Neural cell (in vitro differentiated cells): ENCODE measurements around the gene RPL14. TPM values are rescaled to one million over a fixed set of nuclear protein-coding genes. Genes with fewer than 3 reads are reported as not detected.

Experiments used
- H2AFZ ChIP-seq: fragments of 200-600, 300-800 bp; sonication (generic), shearing (Covaris generic); 2 replicates; pipeline ENCODE4 v1.6.0; 2014; ENCODE audit warnings: low read depth, mild to moderate bottlenecking, antibody characterized with exemption, low read length, moderate library complexity
- H3F3A ChIP-seq: fragments of 200-600 bp; shearing (Covaris generic); 2 replicates; pipeline ENCODE4 v1.6.1; 2016; ENCODE audit warnings: mild to moderate bottlenecking, moderate library complexity, mixed read lengths, antibody characterized with exemption, low read length; ENCODE audit not compliant: insufficient read depth, poor library complexity, severe bottlenecking
- H3K27ac ChIP-seq: fragments of 200-600, 300-800 bp; sonication (generic), shearing (Covaris generic); 2 replicates; pipeline ENCODE4 v1.5.1; 2014; ENCODE audit warnings: mild to moderate bottlenecking, low read length, moderate library complexity
- H3K27me3 ChIP-seq: fragments of 300-800, 200-600 bp; sonication (generic), shearing (Covaris generic); 2 replicates; pipeline ENCODE4 v1.6.0; 2014; ENCODE audit warnings: mild to moderate bottlenecking, low read depth, low read length, moderate library complexity; ENCODE audit not compliant: insufficient read depth
- H3K36me3 ChIP-seq: fragments of 300-800, 200-600 bp; sonication (generic), shearing (Covaris generic); 2 replicates; pipeline ENCODE4 v1.5.1; 2014; ENCODE audit warnings: mild to moderate bottlenecking, antibody characterized with exemption, low read length, moderate library complexity; ENCODE audit not compliant: insufficient read depth
- H3K4me2 ChIP-seq: fragments of 300-800, 200-600 bp; sonication (generic), shearing (Covaris generic); 2 replicates; pipeline ENCODE4 v1.6.0; 2014; ENCODE audit warnings: mild to moderate bottlenecking, low read length
- H3K4me3 ChIP-seq: fragments of 300-800, 200-600 bp; sonication (generic), shearing (Covaris generic); 2 replicates; pipeline ENCODE4 v1.5.1; 2014; ENCODE audit warnings: mild to moderate bottlenecking, low read length, moderate library complexity
- H3K79me2 ChIP-seq: fragments of 200-600 bp; shearing (Covaris generic); replicated peaks from 2 replicates; pipeline ENCODE4 v1.6.0; 2014; ENCODE audit warnings: mild to moderate bottlenecking, low read length, moderate library complexity; ENCODE audit not compliant: insufficient read depth
- H3K9ac ChIP-seq: fragments of 300-800, 200-600 bp; sonication (generic), shearing (Covaris generic); 2 replicates; pipeline ENCODE4 v1.6.1; 2016; ENCODE audit warnings: mild to moderate bottlenecking, low read length, mixed read lengths
- H3K9me2 ChIP-seq: fragments of 200-600 bp; shearing (Covaris generic); 2 replicates; pipeline ENCODE4 v1.6.1; 2016; ENCODE audit warnings: mild to moderate bottlenecking, low read length, mixed read lengths; ENCODE audit not compliant: insufficient read depth
- H3K9me3 ChIP-seq: fragments of 200-600, 300-800 bp; sonication (generic), shearing (Covaris generic); 2 replicates; pipeline ENCODE4 v1.6.1; 2016; ENCODE audit warnings: mild to moderate bottlenecking, mixed run types, low read length, moderate library complexity, mixed read lengths
- H4K20me1 ChIP-seq: fragments of 200-600 bp; shearing (Covaris generic); 2 replicates; pipeline ENCODE4 v1.6.1; 2016; ENCODE audit warnings: mild to moderate bottlenecking, mixed run types; ENCODE audit not compliant: insufficient read depth
- CTCF ChIP-seq: fragments of 450-650 bp; IDR thresholded peaks from 2 replicates; pipeline ENCODE4 v1.5.1; 2014; ENCODE audit warnings: antibody characterized with exemption, mild to moderate bottlenecking, moderate library complexity; ENCODE audit not compliant: poor library complexity, severe bottlenecking
- EP300 ChIP-seq: fragments of 450-650 bp; conservative IDR thresholded peaks from 2 replicates; pipeline ENCODE4 v1.6.1; 2014; ENCODE audit warnings: antibody characterized with exemption, mild to moderate bottlenecking, moderate library complexity; ENCODE audit not compliant: poor library complexity, severe bottlenecking
- EZH2 ChIP-seq: fragments of 200-600, 300-800 bp; shearing (Covaris generic), sonication (generic); IDR thresholded peaks from 2 replicates; pipeline ENCODE4 v1.6.1; 2014; ENCODE audit warnings: antibody characterized with exemption, low read length, borderline replicate concordance, mild to moderate bottlenecking; ENCODE audit not compliant: insufficient read depth, poor library complexity, severe bottlenecking
- MXI1 ChIP-seq: fragments of 450-650 bp; conservative IDR thresholded peaks from 2 replicates; pipeline ENCODE4 v1.6.1; 2014; ENCODE audit warnings: antibody characterized with exemption, mild to moderate bottlenecking; ENCODE audit not compliant: poor library complexity, severe bottlenecking
- POLR2AphosphoS5 ChIP-seq: IDR thresholded peaks from 2 replicates; pipeline ENCODE4 v1.6.1; 2012
- RAD21 ChIP-seq: fragments of 450-650 bp; conservative IDR thresholded peaks from 2 replicates; pipeline ENCODE4 v1.6.1; 2014; ENCODE audit warnings: antibody characterized with exemption, mild to moderate bottlenecking, moderate library complexity
- REST ChIP-seq: IDR thresholded peaks from 2 replicates; pipeline ENCODE4 v1.6.1; 2012; ENCODE audit warnings: borderline replicate concordance
- SMC3 ChIP-seq: fragments of 450-650 bp; conservative IDR thresholded peaks from 2 replicates; pipeline ENCODE4 v1.6.1; 2014; ENCODE audit warnings: antibody characterized with exemption, mild to moderate bottlenecking, moderate library complexity; ENCODE audit not compliant: poor library complexity
- TAF1 ChIP-seq: IDR thresholded peaks from 2 replicates; pipeline ENCODE4 v1.6.1; 2012; ENCODE audit warnings: low read depth
- polyA plus RNA-seq: library from polyadenylated mRNA; depleted of rRNA; stranded (reverse); fragments of >200 nt; gene quantifications from 2 replicates; pipeline ENCODE4 v1.2.3, GENCODE V29; 2014

The RPL14 gene
- polyA plus RNA-seq, 1 donor from 2014 or later, result 273 TPM

- Histone ChIP-seq H3K9ac (no peak overlapping the region), H3K27ac (no peak overlapping the region), H3K79me2 (no peaks in the 10 kb centered on the region), H3K4me3 (no peak overlapping the region), H3K36me3 (no peaks in the 10 kb centered on the region), H3K4me2 (no peak overlapping the region), H4K20me1 (no peaks in the 10 kb centered on the region), H2AFZ (no peak overlapping the region), H3K9me3 (no peaks in the 10 kb centered on the region), H3F3A (no peaks in the 10 kb centered on the region), H3K9me2 (no peaks in the 10 kb centered on the region), H3K27me3 (no peaks in the 10 kb centered on the region)
- TF ChIP-seq POLR2AphosphoS5 (no peak), CTCF (no peak), EZH2 (no peak), RAD21 (no peak), MXI1 (no peak), EP300 (no peak), TAF1 (no peak), SMC3 (no peak), REST (no peak)
Measured at GRCh38 chr3:40487172-40487571, 30.0 kb downstream of the RPL14 start.

GRCh38 chr3:40490916-40491315 lies 33.8 kb downstream of the RPL14 start:
- no peak overlapping the region for H2AFZ ChIP-seq
- H3K9ac ChIP-seq, result no peak overlapping the region
- no peaks in the 10 kb centered on the region for H3K79me2 ChIP-seq
- no peaks in the 10 kb centered on the region for H3K9me2 ChIP-seq
- TF ChIP-seq REST (no peak), POLR2AphosphoS5 (no peak), MXI1 (no peak), SMC3 (no peak), EP300 (no peak), CTCF (no peak), TAF1 (no peak), RAD21 (no peak), EZH2 (no peak)
- no peaks in the 10 kb centered on the region for H3F3A ChIP-seq
- H3K9me3 ChIP-seq, result no peaks in the 10 kb centered on the region
- no peaks in the 10 kb centered on the region for H4K20me1 ChIP-seq
- H3K4me3 ChIP-seq, result no peak overlapping the region
- H3K27ac ChIP-seq, result no peak overlapping the region
- no peak overlapping the region for H3K4me2 ChIP-seq
- no peaks in the 10 kb centered on the region for H3K27me3 ChIP-seq
- no peaks in the 10 kb centered on the region for H3K36me3 ChIP-seq
